GM19438 (cell line): ENCODE results near the gene METAP2.
A peak's percentile ranks its signal among the peaks of the same experiment; 100 is the strongest.
"Not testable (repeated sequence)": the region's sequence is repeated elsewhere in the genome, so short reads cannot be mapped to it uniquely, and the experiment has no call there.

Source experiments
- ATAC-seq: cut with Tn5 transposase; IDR thresholded peaks from one replicate; pipeline ENCODE4 v1.9.1; 2021; ENCODE audit warnings: low read depth; ENCODE audit not compliant: unreplicated experiment

The METAP2 gene

GRCh38 chr12:95462081-95462480, 11.9 kb upstream of the METAP2 start:
- ATAC-seq: no peak

DNA sequence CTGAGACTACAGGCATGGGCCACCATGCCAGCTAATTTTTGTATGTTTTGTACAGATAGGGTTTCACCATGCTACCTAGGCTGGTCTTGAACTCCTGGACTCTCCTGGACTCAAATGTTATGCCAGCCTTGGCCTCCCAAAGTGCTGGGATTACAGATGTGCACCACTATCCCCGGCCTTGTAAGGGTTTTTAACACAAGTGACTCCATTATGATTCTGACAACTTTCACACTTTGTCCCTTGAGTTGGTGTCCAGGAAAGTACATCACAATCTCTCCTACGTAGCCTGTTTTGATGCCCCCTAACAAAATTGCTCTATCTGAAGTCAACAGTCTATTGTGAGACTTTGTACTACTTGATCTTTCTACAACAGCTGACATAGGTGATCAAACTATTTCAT, 11.4 kb upstream of the METAP2 start:
- no peak for ATAC-seq

- ATAC-seq: no peak
Observed at GRCh38 chr12:95463050-95463449, 10.9 kb upstream of the METAP2 start.

- not testable (repeated sequence) for ATAC-seq
Observed at GRCh38 chr12:95463776-95464175, 10.2 kb upstream of the METAP2 start.

DNA sequence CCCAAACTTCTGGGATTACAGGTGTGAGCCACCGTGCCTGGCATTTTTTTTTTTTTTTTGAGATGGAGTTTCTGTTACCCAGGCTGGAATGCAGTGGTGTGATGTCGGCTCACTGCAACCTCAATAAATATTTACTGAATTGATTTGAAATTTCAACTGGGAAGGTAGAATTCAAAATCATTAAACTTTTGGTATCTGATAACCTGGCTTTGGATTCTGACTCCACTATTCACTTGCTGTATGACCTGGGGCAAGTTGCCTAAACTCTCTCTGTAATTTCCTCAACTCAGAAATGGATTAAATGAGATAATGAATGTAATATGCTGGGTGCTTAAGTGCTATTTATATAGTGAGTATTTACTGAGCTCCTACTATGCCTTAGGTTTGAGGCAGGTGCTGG, 8.7 kb upstream of the METAP2 start:
- ATAC-seq: no peak

- no peak for ATAC-seq
Observed at GRCh38 chr12:95470300-95470699, 3.7 kb upstream of the METAP2 start.

DNA sequence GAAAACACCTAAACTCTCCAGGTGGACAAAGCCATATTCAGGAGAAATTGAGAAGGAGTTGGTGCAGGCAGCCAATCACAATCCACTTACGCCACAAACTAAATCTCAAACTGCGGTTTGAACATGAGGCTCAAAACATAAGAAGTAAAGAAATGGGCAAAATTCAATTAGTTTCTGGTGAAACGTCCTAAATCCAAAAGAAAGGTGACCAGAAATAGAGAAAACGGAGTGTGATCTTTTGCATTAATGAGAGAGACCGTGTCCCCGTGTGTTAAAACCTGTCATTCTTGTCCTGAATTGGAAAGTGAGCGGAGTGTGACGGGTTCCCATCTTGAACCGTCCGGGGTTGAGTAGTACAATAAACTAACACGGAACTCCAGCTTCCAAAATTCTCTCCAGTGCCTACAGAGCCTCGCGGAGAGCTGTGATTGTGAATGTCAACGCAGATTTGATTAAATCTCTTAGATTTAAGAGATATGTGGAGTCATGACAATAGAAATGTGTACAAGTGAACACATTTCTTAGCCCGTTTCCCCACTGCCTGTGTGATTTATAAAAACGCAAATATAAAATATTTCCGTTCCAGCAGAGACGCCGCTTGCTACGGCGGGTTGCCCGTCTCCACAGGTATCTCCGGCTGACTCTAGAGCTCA, 595 bp upstream of the METAP2 start:
- ATAC-seq: peak; percentile 40

- ATAC-seq: no peak
Observed at GRCh38 chr12:95474660-95474958, 657 bp downstream of the METAP2 start.

- no peak for ATAC-seq
Observed at GRCh38 chr12:95480230-95480629, 6.3 kb downstream of the METAP2 start.

DNA sequence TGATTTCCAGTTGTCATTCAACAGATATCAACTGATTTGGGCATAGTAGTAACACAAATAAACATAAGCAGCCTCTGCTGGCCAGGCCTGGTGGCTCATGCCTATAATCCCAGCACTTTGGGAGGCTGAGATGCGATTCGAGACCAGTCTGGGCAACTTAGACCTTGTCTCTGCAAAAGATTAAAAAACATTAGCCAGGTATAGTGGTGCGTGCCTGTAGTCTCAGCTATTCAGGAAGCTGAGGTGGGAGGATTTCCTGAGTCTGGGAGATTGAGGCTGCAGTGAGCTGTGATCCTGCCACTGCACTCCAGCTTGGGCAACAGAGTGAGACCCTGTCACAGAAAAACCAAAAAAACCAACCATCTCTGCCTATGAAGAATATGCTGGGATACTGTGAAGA, 7.1 kb downstream of the METAP2 start:
- no peak for ATAC-seq

DNA sequence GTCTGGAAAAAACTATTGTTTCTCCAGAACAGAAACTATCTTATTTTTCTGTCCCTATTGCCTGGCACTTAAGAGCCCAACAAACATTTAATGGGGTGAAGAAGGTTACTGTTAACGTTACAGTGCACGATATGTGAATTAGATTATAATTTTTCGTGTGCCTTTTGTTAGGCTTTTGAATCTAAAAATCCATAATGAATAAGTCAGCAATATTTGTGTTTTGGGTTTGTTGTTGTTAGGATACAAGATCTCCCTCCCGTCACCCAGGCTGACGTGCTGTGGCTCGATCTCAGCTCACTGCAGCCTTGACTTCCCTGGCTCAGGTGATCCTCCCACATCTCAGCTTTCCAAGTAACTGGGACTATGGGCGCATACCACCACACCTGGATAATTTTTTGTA, 7.9 kb downstream of the METAP2 start:
- ATAC-seq: no peak

DNA sequence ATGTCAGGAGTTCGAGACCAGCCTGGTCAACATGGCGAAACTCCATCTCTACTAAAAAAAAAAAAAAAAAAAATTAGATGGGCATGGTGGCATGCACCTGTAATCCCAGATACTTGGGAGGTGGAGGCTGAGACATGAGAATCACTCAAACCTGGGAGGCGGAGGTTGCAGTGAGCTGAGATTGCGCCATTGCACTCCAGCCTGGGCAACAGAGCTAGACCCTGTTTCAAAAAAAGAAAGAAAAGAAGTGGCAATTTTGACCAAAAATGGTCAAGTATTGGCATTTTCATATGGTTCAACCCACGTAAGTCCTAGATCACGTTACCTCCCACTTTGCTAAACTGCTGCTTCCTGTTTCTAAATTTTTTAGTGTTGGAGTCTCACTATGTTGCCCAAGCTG, 8.6 kb downstream of the METAP2 start:
- not testable (repeated sequence) for ATAC-seq

- ATAC-seq: no peak
Observed at GRCh38 chr12:95484524-95484923, 10.6 kb downstream of the METAP2 start.

- ATAC-seq: no peak
Observed at GRCh38 chr12:95487024-95487423, 13.1 kb downstream of the METAP2 start.

- no peak for ATAC-seq
Observed at GRCh38 chr12:95492462-95492861, 18.5 kb downstream of the METAP2 start.

DNA sequence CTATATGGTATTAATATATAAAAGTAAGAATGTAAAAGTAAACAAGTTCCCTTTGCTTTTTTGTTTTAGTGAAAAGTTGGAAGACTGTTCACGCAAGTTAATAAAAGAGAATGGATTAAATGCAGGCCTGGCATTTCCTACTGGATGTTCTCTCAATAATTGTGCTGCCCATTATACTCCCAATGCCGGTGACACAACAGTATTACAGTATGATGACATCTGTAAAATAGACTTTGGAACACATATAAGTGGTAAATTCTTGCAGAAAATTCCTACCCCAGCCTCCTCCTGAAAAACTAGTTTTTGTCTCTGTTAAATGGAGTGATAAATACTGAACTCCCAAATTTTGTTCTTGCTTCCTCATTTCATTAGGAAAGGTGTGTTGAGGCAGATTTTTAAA, 20.9 kb downstream of the METAP2 start:
- no peak for ATAC-seq

GRCh38 chr12:95495433-95495832, 21.5 kb downstream of the METAP2 start:
- ATAC-seq: no peak

- ATAC-seq: no peak
Observed at GRCh38 chr12:95497031-95497430, 23.1 kb downstream of the METAP2 start.

- ATAC-seq: no peak
Observed at GRCh38 chr12:95498968-95499367, 25.0 kb downstream of the METAP2 start.

GRCh38 chr12:95499772-95500171, 25.8 kb downstream of the METAP2 start:
- no peak for ATAC-seq

DNA sequence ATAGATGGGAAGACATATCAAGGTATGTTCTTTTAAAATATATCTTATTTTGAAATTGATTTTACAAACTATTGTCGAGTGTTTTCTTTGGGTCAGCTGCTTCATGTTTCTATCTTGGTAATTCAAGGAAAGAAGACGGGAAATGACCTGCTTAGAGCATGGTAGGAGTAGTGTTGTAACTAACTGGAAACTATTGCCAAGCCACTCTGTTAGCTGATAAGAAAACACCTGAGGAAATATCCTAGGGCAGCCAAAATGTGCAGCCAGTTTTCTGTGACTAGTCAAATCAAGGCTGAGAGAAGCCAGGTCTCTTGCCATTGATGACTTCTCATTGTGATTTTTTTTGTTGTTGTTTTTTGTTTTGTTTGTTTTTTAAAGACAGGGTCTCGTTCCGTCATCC, 30.2 kb downstream of the METAP2 start:
- ATAC-seq: no peak

- no peak for ATAC-seq
Observed at GRCh38 chr12:95505039-95505438, 31.1 kb downstream of the METAP2 start.
